HPDE6-E6E7 (cell line): Measurements from ENCODE around the gene DARS2.
A peak's percentile ranks its signal among the peaks of the same experiment; 100 is the strongest.
"Not testable (repeated sequence)": the region's sequence is repeated elsewhere in the genome, so short reads cannot be mapped to it uniquely, and the experiment has no call there.

ENCODE experiments used
- DNase-seq: peaks from one replicate; pipeline ENCODE4 v3.0.0; 2011; ENCODE audit warnings: missing footprints; ENCODE audit errors: extremely low spot score

DARS2 gene, protein sequence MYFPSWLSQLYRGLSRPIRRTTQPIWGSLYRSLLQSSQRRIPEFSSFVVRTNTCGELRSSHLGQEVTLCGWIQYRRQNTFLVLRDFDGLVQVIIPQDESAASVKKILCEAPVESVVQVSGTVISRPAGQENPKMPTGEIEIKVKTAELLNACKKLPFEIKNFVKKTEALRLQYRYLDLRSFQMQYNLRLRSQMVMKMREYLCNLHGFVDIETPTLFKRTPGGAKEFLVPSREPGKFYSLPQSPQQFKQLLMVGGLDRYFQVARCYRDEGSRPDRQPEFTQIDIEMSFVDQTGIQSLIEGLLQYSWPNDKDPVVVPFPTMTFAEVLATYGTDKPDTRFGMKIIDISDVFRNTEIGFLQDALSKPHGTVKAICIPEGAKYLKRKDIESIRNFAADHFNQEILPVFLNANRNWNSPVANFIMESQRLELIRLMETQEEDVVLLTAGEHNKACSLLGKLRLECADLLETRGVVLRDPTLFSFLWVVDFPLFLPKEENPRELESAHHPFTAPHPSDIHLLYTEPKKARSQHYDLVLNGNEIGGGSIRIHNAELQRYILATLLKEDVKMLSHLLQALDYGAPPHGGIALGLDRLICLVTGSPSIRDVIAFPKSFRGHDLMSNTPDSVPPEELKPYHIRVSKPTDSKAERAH

DNA sequence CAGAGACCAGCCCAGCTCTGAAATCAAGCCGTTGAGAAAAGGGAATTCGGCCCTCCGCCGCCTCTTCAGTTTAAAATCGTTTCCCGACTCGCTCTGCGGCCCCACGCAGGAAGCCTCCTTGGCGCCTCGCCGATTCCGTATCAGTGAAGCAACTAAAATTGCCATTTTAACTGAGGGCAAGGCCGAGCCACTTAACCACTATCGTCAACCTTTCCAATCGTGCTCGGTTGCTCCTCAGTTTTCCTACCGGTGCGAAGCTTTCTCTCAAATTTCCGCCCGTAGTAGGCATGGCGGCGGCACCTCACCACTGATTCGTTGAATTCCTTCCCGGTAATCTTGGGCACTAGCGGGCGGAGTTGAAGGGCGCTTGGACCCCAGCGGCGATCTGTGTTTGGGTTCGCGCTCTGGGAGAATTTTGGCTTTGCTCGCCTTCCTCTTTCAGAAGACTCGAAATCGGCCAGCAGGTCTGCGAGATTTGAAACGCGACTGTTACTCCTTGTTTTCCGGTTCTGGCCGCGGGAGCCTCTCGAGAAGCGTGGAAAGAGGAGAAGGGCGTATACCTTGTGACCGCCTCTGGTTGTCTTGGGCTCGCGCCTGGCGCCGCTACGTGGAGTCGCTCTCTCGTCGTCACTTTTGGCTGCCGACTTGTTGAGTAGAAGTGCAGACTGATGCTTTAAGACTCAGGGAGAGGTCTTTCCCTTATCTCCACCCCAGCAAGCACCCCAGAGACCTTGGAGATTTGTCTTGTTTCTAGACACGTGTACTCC lies at the start of gene DARS2, which contains the start of gene CENPL:
TSS of gene DARS2 (plus strand) at position 359 of the 767 bp plus-strand sequence. CDS start 557 bp downstream, outside the sequence.
TSS of gene CENPL (minus strand) at position 569 of the 767 bp plus-strand sequence. CDS start 13,584 bp downstream, outside the sequence.
- peak; percentile 85 for DNase-seq

DNA sequence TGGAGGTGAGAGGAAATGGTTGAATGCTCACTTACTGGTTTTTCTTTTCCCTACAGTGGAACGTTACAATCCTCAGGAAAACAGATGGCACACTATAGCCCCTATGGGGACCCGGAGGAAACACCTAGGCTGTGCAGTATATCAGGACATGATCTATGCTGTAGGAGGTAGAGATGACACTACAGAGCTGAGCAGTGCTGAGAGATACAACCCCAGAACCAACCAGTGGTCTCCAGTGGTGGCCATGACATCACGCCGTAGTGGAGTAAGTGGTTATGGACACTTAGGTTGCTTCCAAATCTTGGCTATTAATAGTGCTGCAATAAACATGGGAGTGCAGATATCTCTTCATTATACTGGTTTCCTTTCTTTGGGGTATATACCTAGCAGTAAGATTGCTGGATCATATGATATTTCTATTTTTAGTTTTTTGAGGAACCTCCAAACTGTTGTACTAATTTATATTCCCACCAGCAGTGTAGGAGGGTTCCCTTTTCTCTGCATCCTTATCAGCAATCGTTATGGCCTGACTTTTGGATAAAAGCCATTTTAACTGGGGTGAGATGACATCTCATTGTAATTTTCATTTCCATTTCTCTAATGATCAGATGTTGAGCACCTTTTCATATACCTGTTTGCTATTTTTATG lies 48.8 kb upstream of the DARS2 start:
- DNase-seq, result no peak

DNA sequence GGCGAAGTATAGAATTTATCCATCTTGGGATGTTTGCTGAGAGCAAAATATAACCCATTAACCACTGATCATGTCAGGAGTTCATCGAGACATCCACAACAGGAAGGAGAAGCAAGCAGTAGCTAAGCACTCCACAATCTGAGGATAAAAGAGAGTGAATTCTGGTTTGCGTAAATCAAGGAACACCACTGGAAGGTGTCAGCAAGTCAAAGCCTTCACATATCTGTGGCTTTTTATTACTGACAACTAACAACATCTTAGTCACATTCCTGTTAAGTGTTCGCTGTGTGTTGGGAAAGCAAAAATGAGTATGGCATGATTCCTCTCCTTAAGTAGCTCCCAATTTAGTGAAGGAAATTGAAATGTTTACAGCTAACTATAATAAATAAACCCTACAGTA lies 44.5 kb upstream of the DARS2 start:
- DNase-seq, result no peak

DNA sequence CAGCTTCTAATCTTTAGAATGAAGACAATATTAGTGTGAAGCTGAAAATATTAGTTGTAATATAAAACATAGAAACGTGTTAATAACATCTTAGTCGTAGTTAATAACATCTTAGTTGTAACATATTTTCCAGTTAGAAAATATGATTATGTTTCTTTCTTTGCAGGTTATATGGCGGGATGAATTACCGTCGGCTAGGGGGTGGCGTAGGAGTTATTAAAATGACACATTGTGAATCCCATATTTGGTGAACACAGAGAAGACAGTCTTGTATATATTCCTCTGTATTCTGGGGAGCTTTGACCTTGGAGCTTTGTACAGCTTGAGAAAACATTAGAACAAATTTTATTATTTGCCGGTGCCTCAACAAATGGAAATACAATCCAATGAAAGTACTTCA lies 39.5 kb upstream of the DARS2 start:
- no peak for DNase-seq

DNA sequence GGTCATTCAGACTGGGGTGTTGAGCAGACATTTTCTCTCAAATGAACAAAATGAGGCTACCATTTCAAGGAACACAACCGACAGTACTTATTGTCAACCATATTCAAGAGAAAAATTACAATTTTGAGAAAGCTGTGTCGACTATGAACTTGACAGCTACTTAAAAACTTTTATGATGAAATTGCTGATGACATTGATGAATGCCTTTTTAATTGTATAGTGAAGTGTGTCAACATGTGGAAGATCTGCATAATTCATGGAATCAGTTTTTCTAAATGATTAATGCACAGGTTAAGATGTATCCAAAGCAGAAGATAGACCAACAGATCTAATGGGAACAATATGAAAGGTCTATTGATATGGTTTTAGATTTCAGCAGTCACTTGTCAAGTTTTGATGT lies 34.6 kb upstream of the DARS2 start:
- no peak for DNase-seq

DNA sequence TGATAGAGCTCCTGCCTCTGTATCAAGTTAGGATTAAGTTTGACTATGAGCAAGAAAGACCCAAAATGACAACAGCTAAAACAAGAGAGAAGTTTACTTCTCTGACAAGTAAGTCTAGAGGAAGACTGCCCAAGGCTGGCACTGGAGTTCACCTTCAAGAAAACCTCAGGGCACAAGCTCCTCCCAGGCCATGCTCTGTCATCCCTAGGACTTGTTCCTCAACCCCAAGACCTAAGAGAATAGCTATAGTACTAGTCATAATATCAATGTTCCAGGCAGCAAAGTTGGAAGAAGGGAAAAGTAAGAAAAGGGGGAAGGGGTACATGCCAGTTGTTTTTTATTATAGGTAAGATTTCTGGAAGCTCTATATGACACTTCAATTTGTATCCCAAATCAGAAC lies 26.4 kb upstream of the DARS2 start:
- DNase-seq, result peak; percentile 8

DNA sequence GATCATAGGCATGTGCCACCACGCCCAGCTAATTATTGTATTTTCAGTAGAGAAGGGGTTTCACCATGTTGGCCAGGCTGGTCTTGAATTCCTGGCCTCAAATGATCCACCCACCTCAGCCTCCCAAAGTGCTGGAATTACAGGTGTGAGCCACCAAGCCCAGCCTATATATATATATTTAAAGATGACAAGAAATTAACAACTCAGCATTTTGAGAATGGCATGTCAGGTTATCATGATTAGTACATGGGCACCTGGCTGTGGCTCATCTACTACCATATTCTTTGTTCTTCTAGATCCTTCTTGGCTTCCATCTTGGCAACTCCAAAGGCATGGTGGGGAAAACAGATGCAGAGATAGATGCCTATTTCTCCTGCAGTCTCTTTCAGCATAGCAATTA lies 24.5 kb upstream of the DARS2 start:
- not testable (repeated sequence) for DNase-seq

DNA sequence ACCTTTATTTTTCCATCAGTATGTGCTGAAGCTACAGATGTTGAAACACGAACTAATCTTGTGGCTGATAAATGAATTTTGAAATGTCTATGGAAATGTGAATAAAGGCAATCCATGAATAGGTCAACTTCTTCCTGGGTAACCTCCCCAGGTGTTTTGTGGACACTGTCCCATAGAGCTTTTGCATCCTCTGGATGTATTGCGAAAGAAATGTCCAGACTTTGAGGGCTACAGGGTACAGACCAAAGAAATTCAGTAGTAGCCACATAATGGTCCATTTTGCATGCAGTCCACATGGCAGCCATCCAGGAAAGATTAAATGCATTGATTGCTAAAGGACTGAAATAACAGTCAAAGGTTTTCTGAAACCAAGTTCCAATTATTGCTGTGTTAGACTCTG lies 21.5 kb upstream of the DARS2 start:
- DNase-seq, result no peak

DNA sequence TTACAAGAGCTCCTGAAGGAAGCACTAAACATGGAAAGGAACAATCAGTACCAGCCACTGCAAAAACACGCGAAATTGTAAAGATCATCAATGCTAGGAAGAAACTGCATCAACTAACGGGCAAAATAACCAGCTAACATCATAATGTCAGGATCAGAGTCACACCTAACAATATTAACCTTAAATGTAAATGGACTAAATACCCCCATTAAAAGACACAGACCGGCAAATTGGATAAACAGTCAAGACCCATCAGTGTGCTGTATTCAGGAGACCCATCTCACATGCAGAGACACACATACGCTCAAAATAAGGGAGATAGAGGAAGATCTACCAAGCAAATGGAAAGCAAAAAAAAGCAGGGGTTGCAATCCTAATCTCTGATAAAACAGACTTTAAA lies 10.8 kb upstream of the DARS2 start:
- DNase-seq, result not testable (repeated sequence)

DNA sequence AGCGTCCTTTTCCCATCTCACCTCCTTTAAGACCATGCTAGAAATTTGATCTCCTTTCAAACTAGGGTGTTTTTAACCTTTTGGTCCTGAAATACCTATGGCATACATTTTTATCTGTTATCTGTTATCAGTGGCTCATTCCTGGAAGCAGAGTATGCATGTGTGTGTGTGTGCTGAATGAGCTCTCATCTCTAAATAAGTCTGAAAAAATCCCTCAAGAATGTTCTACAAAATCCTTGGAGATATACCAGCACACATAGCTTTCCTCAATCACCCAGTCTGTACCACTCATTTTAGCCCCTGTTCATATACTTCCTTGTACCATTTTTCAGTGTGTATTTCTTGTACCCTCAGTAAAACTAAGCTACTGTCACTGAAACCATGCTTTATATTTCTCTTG lies 6.0 kb upstream of the DARS2 start:
- no peak for DNase-seq

DNA sequence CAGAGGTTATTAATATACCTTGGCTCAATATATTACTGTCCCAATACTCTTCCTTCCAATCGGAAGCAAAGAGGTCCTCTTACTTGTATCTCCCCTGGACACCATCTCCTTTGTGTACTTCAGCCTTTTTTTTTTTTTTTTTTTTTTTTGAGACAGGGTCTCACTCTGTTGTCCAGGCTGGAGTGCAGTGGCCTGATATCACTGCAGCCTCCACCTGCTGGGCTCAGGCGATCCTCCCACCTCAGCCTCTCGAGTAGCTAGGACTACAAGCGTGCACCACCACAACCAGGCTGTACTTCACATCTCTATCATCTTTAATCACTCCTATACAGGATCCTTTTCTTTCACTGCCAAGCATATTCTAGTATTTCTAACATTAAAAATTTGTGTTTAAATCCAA lies 2.8 kb upstream of the DARS2 start:
- DNase-seq, result no peak

DNA sequence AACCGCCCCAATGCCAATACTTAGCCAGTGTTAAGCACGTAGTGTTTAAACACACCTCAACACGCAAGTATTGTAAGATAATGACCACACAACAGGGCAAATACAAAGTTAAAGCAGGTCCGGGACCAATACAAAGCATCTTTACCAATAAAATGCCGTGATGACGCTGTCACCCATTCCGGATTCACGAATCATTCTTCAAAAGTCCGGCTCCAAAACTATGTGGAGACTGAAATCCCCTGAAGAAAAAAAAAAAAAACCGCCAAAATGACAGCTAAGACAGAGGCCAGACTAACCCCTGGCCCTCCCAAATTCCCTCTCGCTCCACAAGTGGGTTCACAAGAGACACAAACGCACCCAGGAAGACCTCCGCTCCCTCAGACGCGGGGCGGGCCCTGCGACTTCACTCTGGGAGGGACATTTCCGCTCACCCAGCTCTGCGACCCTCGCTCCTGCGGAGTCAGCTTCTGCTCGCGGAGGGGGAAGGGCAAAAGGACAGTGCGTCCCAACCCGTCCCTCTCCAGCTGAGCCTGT lies 625 bp upstream of the DARS2 start:
- no peak for DNase-seq

DNA sequence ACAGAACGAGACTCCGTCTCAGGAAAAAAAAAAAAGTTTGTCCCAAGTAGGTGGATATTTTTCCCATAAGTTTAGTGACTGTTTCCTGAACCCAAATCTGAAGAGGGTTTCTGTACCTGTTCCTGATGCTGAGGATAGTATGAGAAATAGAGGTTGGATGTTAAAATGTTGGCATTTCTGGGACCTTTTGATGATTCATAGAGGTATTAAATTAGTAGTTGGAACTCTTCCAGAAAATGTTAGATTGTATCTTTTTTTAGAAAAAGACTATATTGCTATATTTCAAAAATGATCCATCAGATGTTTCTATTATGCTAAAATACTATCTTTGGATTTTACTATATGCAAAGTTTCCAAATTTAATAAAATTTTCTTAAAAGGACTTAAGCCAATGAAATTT lies 3.1 kb downstream of the DARS2 start:
- DNase-seq, result no peak

DNA sequence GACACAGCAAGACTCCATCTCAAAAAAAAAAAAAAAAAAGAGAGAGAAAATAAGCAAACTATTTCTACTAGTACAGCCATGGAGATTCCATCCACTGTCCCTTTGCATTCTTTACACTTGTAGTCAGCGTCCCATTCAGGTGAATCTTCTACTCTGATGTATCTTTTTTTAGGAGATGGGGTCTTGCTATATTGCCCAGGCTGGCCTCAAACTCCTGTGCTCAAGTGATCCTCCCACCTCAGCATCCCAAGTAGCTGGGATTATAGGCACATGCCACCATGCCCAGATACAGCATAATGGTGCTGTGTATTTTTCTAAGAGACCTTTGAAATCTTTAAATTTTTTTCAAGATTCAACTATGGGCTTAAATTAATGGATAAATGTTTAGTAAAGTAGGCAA lies 8.3 kb downstream of the DARS2 start:
- no peak for DNase-seq

DNA sequence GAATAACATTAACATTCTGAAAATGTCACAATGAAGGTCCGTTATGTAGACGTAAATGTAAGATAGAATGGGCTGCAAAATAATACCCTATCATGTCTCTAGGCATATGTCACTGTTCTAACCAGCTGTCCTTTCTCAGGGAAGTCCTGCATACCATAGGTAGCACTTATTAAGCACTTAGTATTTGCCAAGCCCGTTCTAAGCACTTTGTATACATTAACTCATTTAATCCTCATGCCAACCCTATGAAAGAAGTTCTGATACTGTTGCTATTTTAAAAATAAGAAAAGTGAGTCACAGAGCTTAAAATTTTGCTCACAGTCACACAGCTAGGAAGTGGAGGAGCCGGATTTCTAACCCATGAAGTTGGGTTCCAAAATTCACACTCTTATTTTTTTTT lies 27.6 kb downstream of the DARS2 start:
- no peak for DNase-seq

DNA sequence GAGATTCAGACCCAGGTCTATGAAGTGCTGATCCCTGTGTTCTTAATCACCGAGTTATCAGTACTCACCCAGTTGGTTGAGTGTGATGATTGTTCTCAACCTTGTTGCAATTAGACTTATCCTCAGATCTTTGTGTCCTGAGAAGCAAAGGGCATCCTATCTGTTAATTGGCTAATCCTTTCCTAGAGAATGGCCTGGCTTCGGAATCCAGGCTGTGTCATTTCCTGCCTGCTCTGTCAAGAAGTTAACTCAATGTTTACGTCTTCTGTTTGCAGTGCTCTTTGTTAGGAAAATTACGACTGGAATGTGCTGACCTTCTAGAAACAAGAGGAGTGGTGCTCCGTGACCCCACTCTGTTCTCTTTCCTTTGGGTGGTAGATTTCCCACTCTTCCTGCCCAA lies 28.6 kb downstream of the DARS2 start:
- DNase-seq, result no peak

DNA sequence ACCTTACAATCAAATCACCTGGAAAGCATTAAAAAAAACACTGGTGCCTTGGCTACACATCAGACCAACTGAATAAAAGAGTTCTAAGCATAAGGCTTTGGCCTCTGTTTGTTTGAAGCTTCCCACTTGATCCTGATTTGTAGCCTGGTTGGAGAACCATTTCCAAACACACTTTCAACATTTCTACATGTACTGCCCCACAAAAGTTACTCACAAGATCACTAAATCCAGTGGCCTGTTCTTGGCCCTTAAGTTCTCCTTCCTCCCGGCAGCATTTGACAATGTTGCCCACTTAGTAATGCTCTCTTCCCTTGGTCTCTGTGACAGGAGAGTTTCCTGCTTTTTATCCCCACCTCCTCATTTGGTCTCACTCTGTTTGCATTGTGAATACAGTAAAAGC lies 31.5 kb downstream of the DARS2 start:
- DNase-seq, result no peak

DNA sequence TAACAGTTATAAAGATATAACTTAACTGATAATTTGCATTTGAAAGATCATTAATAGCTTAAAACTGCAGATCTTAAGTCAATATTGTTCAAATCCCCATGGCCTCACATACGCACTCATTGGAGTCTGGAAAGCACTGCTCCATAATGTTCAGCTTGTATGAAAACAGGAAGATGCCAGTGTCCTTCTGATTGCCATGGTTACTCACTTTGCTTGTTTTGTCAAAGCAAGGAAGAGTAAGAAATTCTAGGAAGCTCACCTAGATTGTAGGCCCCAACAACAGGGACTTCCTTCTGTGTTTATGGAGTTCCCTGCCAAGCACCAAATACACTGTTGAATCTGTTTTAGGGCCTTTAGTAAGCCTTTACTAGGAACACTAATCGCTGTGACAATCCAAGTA lies 32.4 kb downstream of the DARS2 start:
- no peak for DNase-seq

DNA sequence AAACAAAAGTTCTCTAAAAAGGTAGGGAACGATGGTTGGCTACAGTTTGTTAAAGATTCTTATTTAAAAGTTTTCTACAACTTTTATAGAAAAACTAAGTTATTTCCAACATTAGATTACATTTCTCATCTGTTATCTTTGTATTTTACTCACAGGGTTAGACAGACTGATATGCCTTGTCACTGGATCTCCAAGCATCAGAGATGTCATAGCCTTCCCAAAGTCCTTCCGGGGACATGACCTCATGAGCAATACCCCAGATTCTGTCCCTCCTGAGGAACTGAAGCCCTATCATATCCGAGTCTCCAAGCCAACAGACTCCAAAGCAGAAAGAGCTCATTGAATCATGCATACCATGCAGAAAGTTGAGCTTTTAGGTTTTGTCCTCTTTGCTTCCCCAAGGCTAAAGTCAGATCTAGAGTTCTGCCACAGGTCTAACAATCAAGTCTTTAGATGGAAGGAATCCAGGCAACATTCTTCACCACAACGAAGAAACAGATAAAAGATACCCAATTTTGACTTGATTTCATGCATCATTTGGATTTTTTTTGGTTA lies 33.0 kb downstream of the DARS2 start:
- no peak for DNase-seq

DNA sequence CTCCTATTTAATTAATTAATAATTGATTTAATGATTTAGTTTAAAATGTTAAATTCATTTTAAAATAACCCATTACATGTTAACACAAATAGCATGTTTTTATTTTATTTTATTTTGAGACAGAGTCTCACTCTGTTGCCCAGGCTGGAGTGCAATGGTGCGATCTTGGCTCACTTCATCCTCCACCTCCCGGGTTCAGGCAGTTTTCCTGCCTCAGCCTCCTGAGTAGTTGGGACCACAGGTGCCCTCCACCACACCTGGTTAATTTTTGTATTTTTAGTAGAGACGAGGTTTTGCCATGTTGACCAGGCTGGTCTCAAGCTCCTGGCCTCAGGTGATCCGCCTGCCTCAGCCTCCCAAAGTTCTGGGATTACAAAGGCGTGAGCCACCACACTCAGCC lies 35.1 kb downstream of the DARS2 start:
- DNase-seq, result not testable (repeated sequence)

DNA sequence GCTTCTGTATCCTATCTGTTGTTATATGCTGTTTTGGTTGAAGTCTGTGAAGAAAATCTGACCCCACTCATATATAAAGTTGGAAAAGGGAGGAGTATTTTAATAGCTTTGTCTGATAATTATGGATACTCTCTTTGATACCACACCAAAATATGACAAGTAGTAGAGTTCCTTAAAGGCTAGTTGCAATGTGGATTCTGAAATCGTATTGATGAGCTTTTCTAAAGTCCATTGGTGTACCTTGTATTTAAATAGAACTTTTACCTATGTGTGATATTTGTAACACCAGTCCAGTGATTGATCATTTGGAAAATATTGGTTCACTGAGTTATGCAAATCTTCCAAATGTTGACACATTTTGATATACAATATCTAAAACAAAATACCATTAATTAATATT lies 35.6 kb downstream of the DARS2 start:
- no peak for DNase-seq
